DND-41 (cell line): Measurements from ENCODE around the gene OR2T1.

Source experiments
- ATAC-seq: fragments of 200-7000 bp; cut with Tn5 transposase; 3 replicates; pipeline ENCODE4 v1.9.1; 2021; ENCODE audit warnings: low read depth; ENCODE audit not compliant: insufficient read depth
- DNase-seq: peaks from one replicate; pipeline ENCODE4 v3.0.0-alpha.2; 2020
- H2AFZ ChIP-seq: 2 replicates; pipeline ENCODE4 v1.6.0; 2012; ENCODE audit warnings: low read depth, low read length
- H3K27ac ChIP-seq: 2 replicates; pipeline ENCODE4 v1.5.1; 2012; ENCODE audit warnings: low read length, inconsistent platforms
- H3K27me3 ChIP-seq: fragments of 200-600 bp; sonication (generic); 2 replicates; pipeline ENCODE4 v1.6.0; 2012; ENCODE audit warnings: low read length, mild to moderate bottlenecking, inconsistent platforms; ENCODE audit not compliant: insufficient read depth, poor library complexity
- H3K36me3 ChIP-seq: 2 replicates; pipeline ENCODE4 v1.5.1; 2012; ENCODE audit warnings: low read length, inconsistent platforms; ENCODE audit not compliant: insufficient read depth
- H3K4me1 ChIP-seq: 2 replicates; pipeline ENCODE4 v1.5.1; 2012; ENCODE audit warnings: mild to moderate bottlenecking, low read length; ENCODE audit not compliant: insufficient read depth
- H3K4me2 ChIP-seq: 2 replicates; pipeline ENCODE4 v1.6.0; 2012; ENCODE audit warnings: mild to moderate bottlenecking, moderate library complexity, low read length, inconsistent platforms; ENCODE audit not compliant: insufficient read depth
- H3K4me3 ChIP-seq, 2 experiments: fragments of 200-600 bp in 1 of 2; shearing (Covaris generic) in 1 of 2; 2 replicates each; pipeline ENCODE4 v1.5.1; 2012 to 2016; ENCODE audit warnings: inconsistent platforms in 2 of 2, low read length in 2 of 2, mild to moderate bottlenecking in 2 of 2, low read depth in 1 of 2, moderate library complexity in 1 of 2
- H3K79me2 ChIP-seq: 2 replicates; pipeline ENCODE4 v1.6.0; 2012; ENCODE audit warnings: low read length, inconsistent platforms; ENCODE audit not compliant: insufficient read depth
- H3K9ac ChIP-seq: 2 replicates; pipeline ENCODE4 v1.6.0; 2012; ENCODE audit warnings: low read depth, mild to moderate bottlenecking, inconsistent platforms, low read length, moderate library complexity
- H3K9me3 ChIP-seq: 2 replicates; pipeline ENCODE4 v1.5.1; 2012; ENCODE audit warnings: low read length, moderate library complexity, mild to moderate bottlenecking, inconsistent platforms; ENCODE audit not compliant: insufficient read depth, severe bottlenecking
- H4K20me1 ChIP-seq: 2 replicates; pipeline ENCODE4 v1.6.0; 2012; ENCODE audit warnings: low read length; ENCODE audit not compliant: insufficient read depth
- CTCF ChIP-seq: IDR thresholded peaks from 2 replicates; pipeline ENCODE4 v1.5.1; 2012; ENCODE audit warnings: borderline replicate concordance, low read length, moderate library complexity, mild to moderate bottlenecking; ENCODE audit not compliant: poor library complexity, severe bottlenecking; ENCODE audit errors: extremely low read depth
- EZH2 ChIP-seq: IDR thresholded peaks from 3 replicates; pipeline ENCODE4 v1.6.1; 2012; ENCODE audit warnings: borderline replicate concordance, low read depth, mild to moderate bottlenecking, moderate library complexity, low read length, inconsistent platforms; ENCODE audit not compliant: severe bottlenecking

OR2T1 gene

GRCh38 chr1:248376916-248377315 lies 25.9 kb upstream of the OR2T1 start:
- no peaks in the 10 kb centered on the region for H3K9me3 ChIP-seq
- H4K20me1 ChIP-seq: no peaks in the 10 kb centered on the region
- no peak overlapping the region for H3K9ac ChIP-seq
- H3K4me3 ChIP-seq: no peak overlapping the region
- H3K27ac ChIP-seq: no peak overlapping the region
- H2AFZ ChIP-seq: no peak overlapping the region
- TF ChIP-seq CTCF (no peak), EZH2 (no peak)
- H3K4me1 ChIP-seq: no peaks in the 10 kb centered on the region
- no peaks in the 10 kb centered on the region for H3K79me2 ChIP-seq
- DNase-seq (no peak), ATAC-seq (no peak)
- no peak overlapping the region for H3K4me2 ChIP-seq
- H3K36me3 ChIP-seq: no peaks in the 10 kb centered on the region
- no peaks in the 10 kb centered on the region for H3K27me3 ChIP-seq

- Histone ChIP-seq H3K9ac (no peak overlapping the region), H3K4me3 (no peak overlapping the region), H3K27ac (no peak overlapping the region), H2AFZ (no peak overlapping the region), H4K20me1 (no peaks in the 10 kb centered on the region), H3K79me2 (no peaks in the 10 kb centered on the region), H3K27me3 (no peaks in the 10 kb centered on the region), H3K9me3 (no peaks in the 10 kb centered on the region), H3K4me2 (no peak overlapping the region), H3K36me3 (no peaks in the 10 kb centered on the region), H3K4me1 (no peaks in the 10 kb centered on the region)
- DNase-seq: no peak
- no peak for ATAC-seq
- TF ChIP-seq CTCF (no peak), EZH2 (no peak)
These were observed 22.0 kb upstream of the OR2T1 start for GRCh38 chr1:248380854-248381253.

GRCh38 chr1:248388426-248388825 lies 14.4 kb upstream of the OR2T1 start:
- Histone ChIP-seq H2AFZ (no peak overlapping the region), H3K9ac (no peak overlapping the region), H3K36me3 (no peaks in the 10 kb centered on the region), H3K4me1 (no peaks in the 10 kb centered on the region), H3K4me3 (no peak overlapping the region), H3K27me3 (no peaks in the 10 kb centered on the region), H3K9me3 (no peaks in the 10 kb centered on the region), H3K27ac (no peak overlapping the region), H3K4me2 (no peak overlapping the region), H4K20me1 (no peaks in the 10 kb centered on the region), H3K79me2 (no peaks in the 10 kb centered on the region)
- ATAC-seq (no peak), DNase-seq (no peak)
- TF ChIP-seq CTCF (no peak), EZH2 (no peak)

- Histone ChIP-seq H3K4me2 (no peak overlapping the region), H3K27ac (no peak overlapping the region), H2AFZ (no peak overlapping the region), H3K9ac (no peak overlapping the region), H3K4me3 (no peak overlapping the region), H3K9me3 (no peaks in the 10 kb centered on the region), H3K4me1 (no peaks in the 10 kb centered on the region), H4K20me1 (no peaks in the 10 kb centered on the region), H3K79me2 (no peaks in the 10 kb centered on the region), H3K27me3 (no peaks in the 10 kb centered on the region), H3K36me3 (no peaks in the 10 kb centered on the region)
- no peak for TF ChIP-seq EZH2
- no peak for TF ChIP-seq CTCF
- no peak for ATAC-seq
- no peak for DNase-seq
These were observed 9.8 kb upstream of the OR2T1 start for GRCh38 chr1:248393050-248393449.
